Caco-2 (cell line): ENCODE results near the gene NAALADL2. TPM values are rescaled to one million over a fixed set of nuclear protein-coding genes. Genes with fewer than 3 reads are reported as not detected.

ENCODE experiments used
- BruUV-seq: library from RNA; stranded (reverse); fragments of 400-500 nt; replicated peaks from 2 replicates; lab custom pipeline; 2021; lab: Mats Ljungman, UMichigan
- CTCF ChIA-PET: fragments of 300-600 bp; sonication (Branson Sonifier 250); formaldehyde crosslinking; loops from one replicate; lab custom pipeline; 2022; ENCODE audit warnings: antibody characterized with exemption; lab: Charles Lee
- POLR2A ChIA-PET: fragments of 300-600 bp; sonication (Branson Sonifier 250); formaldehyde crosslinking; loops from one replicate; lab custom pipeline; 2022; ENCODE audit warnings: antibody characterized with exemption; lab: Charles Lee
- DNase-seq, 2 experiments: peaks; one replicate each; pipeline versions ENCODE4 v3.0.0 to v3.0.0-alpha.2; 2020 to 2022
- H3K27me3 ChIP-seq: replicated peaks from 2 replicates; pipeline ENCODE4 v1.6.0; 2011; ENCODE audit warnings: low read length; ENCODE audit not compliant: control insufficient read depth, insufficient read depth
- H3K36me3 ChIP-seq: 2 replicates; pipeline ENCODE4 v1.5.1; 2011; ENCODE audit warnings: low read length; ENCODE audit not compliant: control insufficient read depth, insufficient read depth
- H3K4me1 ChIP-seq: fragments of 250-450 bp; sonication (Bioruptor Pico); 2 replicates; pipeline ENCODE4 v1.5.1; 2020; ENCODE audit warnings: mild to moderate bottlenecking
- H3K4me3 ChIP-seq: 2 replicates; pipeline ENCODE4 v1.5.1; 2011; ENCODE audit warnings: low read depth, mild to moderate bottlenecking, control low read depth, low read length
- H3K9me3 ChIP-seq: fragments of 250-450 bp; sonication (Bioruptor Pico); 2 replicates; pipeline ENCODE4 v1.5.1; 2020; ENCODE audit warnings: mild to moderate bottlenecking, moderate library complexity
- H3K27ac Mint-ChIP-seq: one replicate; pipeline ENCODE4 v1.8.0; 2022; ENCODE audit warnings: mixed read lengths; ENCODE audit not compliant: unreplicated experiment
- H3K27me3 Mint-ChIP-seq: one replicate; pipeline ENCODE4 v1.8.0; 2022; ENCODE audit warnings: mixed read lengths; ENCODE audit not compliant: insufficient read depth, unreplicated experiment
- H3K36me3 Mint-ChIP-seq: one replicate; pipeline ENCODE4 v1.8.0; 2022; ENCODE audit warnings: mild to moderate bottlenecking, mixed read lengths; ENCODE audit not compliant: insufficient read depth, unreplicated experiment
- H3K4me1 Mint-ChIP-seq: one replicate; pipeline ENCODE4 v1.8.0; 2022; ENCODE audit warnings: low read depth, mixed read lengths; ENCODE audit not compliant: unreplicated experiment
- H3K4me3 Mint-ChIP-seq: one replicate; pipeline ENCODE4 v1.8.0; 2022; ENCODE audit warnings: mild to moderate bottlenecking, moderate library complexity, mixed read lengths; ENCODE audit not compliant: unreplicated experiment
- H3K9me3 Mint-ChIP-seq: one replicate; pipeline ENCODE4 v1.8.0; 2022; ENCODE audit warnings: mixed read lengths; ENCODE audit not compliant: unreplicated experiment
- intact Hi-C: fragments of 100-400 bp; cut with micrococcal nuclease; formaldehyde crosslinking; loops from one replicate; pipeline ENCODE4 v1.10.0; 2022; ENCODE audit not compliant: unreplicated experiment
- total RNA-seq: library from RNA; stranded (reverse); gene quantifications from 2 replicates; pipeline ENCODE4 v1.2.3, GENCODE V29; 2022
- TF ChIP-seq, protein P1 (sequence below), 2 experiments: fragments of 200-600 bp in 1 of 2; IDR thresholded peaks; 1 replicate in 1 of 2; 2 replicates in 1 of 2; pipeline versions ENCODE4 v1.5.1 to v1.8.0; 2011 to 2022; ENCODE audit warnings: antibody characterized with exemption in 1 of 2, control low read depth in 1 of 2, inconsistent platforms in 1 of 2, low read depth in 1 of 2, low read length in 1 of 2, mild to moderate bottlenecking in 1 of 2, moderate library complexity in 1 of 2; ENCODE audit not compliant: insufficient read depth in 1 of 2, severe bottlenecking in 1 of 2, unreplicated experiment in 1 of 2

Gene NAALADL2
- total RNA-seq, 1 experiment from 2014 or later: 4.4 TPM

- BruUV-seq: no TSS peak
- Histone ChIP-seq H3K36me3 (no peaks in the 10 kb centered on the region), H3K9me3 (no peaks in the 10 kb centered on the region), H3K4me1 (no peaks in the 10 kb centered on the region), H3K27me3 (no peaks in the 10 kb centered on the region), H3K4me3 (no peak overlapping the region)
- TF ChIP-seq, protein P1, sequence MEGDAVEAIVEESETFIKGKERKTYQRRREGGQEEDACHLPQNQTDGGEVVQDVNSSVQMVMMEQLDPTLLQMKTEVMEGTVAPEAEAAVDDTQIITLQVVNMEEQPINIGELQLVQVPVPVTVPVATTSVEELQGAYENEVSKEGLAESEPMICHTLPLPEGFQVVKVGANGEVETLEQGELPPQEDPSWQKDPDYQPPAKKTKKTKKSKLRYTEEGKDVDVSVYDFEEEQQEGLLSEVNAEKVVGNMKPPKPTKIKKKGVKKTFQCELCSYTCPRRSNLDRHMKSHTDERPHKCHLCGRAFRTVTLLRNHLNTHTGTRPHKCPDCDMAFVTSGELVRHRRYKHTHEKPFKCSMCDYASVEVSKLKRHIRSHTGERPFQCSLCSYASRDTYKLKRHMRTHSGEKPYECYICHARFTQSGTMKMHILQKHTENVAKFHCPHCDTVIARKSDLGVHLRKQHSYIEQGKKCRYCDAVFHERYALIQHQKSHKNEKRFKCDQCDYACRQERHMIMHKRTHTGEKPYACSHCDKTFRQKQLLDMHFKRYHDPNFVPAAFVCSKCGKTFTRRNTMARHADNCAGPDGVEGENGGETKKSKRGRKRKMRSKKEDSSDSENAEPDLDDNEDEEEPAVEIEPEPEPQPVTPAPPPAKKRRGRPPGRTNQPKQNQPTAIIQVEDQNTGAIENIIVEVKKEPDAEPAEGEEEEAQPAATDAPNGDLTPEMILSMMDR (IDR thresholded peaks at IDR 0.05; ENCODE audit: insufficient read depth in 1 of 2, low read depth in 1 of 2, low read length in 1 of 2, severe bottlenecking in 1 of 2, unreplicated experiment in 1 of 2): no peak
- Mint-ChIP-seq H3K9me3 (no peaks in the 10 kb centered on the region), H3K4me1 (no peaks in the 10 kb centered on the region), H3K36me3 (no peaks in the 10 kb centered on the region), H3K27me3 (no peaks in the 10 kb centered on the region), H3K4me3 (no peak overlapping the region), H3K27ac (no peak overlapping the region)
- POLR2A ChIA-PET: no interaction called here
- CTCF ChIA-PET: no interaction called here
- intact Hi-C loops: no loop called here
- no peak for DNase-seq
These were observed 161.0 kb downstream of the NAALADL2 start for GRCh38 chr3:175020101-175020500.

DNA sequence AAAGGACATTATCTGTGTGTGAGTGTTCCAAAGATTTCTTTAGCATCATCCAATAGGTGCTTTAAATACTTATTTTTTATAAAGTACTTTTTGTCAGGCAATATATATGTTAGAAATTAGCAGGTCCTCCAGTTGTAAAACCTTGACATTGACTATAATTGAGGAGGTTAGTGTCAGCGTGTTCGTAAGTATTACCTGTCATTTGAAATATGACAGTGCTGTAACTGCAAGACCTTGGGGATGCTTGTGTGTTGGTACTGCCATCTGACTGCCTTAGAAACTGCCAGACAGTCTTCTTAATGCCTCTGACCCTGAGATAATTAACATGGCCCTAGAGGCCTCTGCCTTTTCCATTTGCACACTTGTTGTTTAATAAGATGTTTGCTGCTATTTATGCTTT, 170.7 kb downstream of the NAALADL2 start:
- Mint-ChIP-seq H3K36me3 (no peaks in the 10 kb centered on the region), H3K4me1 (no peaks in the 10 kb centered on the region), H3K27me3 (no peaks in the 10 kb centered on the region), H3K9me3 (no peaks in the 10 kb centered on the region), H3K4me3 (no peak overlapping the region), H3K27ac (no peak overlapping the region)
- BruUV-seq: no TSS peak
- no peak overlapping the region for H3K4me3 ChIP-seq
- TF ChIP-seq, protein P1 (IDR thresholded peaks at IDR 0.05; ENCODE audit: insufficient read depth in 1 of 2, low read depth in 1 of 2, low read length in 1 of 2, severe bottlenecking in 1 of 2, unreplicated experiment in 1 of 2): no peak
- no peaks in the 10 kb centered on the region for H3K9me3 ChIP-seq
- no peaks in the 10 kb centered on the region for H3K4me1 ChIP-seq
- CTCF ChIA-PET: no interaction called here
- DNase-seq: no peak
- no peaks in the 10 kb centered on the region for H3K36me3 ChIP-seq
- intact Hi-C loops: no loop called here
- no peaks in the 10 kb centered on the region for H3K27me3 ChIP-seq
- POLR2A ChIA-PET: no interaction called here

- no peak for DNase-seq
- Mint-ChIP-seq H3K36me3 (no peaks in the 10 kb centered on the region), H3K27ac (no peak overlapping the region), H3K4me3 (no peak overlapping the region), H3K4me1 (no peaks in the 10 kb centered on the region), H3K9me3 (no peaks in the 10 kb centered on the region), H3K27me3 (peaks cover 2% of the 10 kb centered on the region)
- ChIA-PET POLR2A (no interaction called here), CTCF (no interaction called here)
- intact Hi-C loops: no loop called here
- no TSS peak for BruUV-seq
- no peaks in the 10 kb centered on the region for H3K27me3 ChIP-seq
- no peaks in the 10 kb centered on the region for H3K36me3 ChIP-seq
- H3K4me1 ChIP-seq: no peaks in the 10 kb centered on the region
- no peak overlapping the region for H3K4me3 ChIP-seq
- no peaks in the 10 kb centered on the region for H3K9me3 ChIP-seq
- TF ChIP-seq, protein P1 (IDR thresholded peaks at IDR 0.05; ENCODE audit: insufficient read depth in 1 of 2, low read depth in 1 of 2, low read length in 1 of 2, severe bottlenecking in 1 of 2, unreplicated experiment in 1 of 2): no peak
These were observed 180.7 kb downstream of the NAALADL2 start for GRCh38 chr3:175039875-175040274.
